ENCODE results near the gene SYNM.

SYNM gene

DNA sequence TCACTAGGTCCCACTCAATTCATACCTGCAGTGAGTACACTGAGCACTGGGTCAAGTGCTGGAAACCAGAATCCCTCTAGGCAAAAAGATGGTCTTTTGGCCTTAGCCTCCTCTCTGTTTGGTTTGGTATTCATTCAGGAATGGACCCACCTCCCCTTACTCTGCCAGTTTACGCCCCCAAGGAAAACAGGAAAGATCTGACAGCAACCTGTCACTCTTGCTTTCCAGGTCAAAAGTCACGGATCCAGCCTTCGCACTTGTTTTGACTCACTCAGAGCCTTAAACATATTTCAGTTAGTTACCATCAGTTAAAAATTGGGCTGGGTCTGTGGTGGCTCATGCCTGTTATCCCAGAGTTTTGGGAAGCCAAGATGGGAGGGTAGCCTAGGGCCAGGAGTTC lies 68.1 kb downstream of the SYNM start:
- no peak for DNase-seq

DNA sequence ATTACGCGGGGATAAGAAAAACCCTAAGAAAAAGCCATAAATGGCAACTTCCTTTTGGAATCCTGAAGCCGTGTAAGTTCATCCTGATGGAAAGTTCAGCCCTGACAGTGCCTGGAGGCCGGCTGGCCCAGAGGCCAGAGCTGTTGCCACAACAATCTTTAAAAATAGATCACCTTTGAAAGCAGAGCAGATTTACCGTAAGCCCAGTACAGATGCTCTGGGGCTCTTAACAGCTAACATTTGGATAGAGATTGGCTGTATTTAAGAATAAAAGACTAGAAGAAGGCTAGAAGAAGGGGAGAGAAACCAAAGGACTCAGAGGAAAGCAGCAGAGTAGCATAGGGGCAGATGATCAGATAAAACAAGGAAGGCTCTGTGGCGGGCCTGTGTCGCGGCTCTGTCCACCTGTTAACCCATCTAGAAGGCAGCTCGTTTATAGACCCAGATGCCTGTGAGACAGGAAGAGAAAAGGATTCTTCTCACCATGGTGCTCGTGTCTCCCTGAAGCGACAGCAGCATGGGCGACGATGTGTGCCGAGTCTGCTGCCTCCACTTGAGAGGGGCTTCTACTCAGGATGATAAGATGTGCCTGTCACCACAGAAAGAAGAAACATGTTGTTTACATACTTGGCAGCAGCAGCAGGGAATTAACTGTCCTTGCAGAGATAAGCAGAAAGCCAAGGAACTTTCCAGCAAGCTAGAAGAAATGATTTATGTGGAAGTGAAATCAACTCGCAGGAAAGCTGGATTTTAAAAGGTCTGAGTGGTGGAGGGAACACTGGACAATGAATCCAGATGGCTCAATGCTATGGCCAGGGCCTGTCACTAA lies 69.9 kb downstream of the SYNM start:
- DNase-seq = no peak

DNA sequence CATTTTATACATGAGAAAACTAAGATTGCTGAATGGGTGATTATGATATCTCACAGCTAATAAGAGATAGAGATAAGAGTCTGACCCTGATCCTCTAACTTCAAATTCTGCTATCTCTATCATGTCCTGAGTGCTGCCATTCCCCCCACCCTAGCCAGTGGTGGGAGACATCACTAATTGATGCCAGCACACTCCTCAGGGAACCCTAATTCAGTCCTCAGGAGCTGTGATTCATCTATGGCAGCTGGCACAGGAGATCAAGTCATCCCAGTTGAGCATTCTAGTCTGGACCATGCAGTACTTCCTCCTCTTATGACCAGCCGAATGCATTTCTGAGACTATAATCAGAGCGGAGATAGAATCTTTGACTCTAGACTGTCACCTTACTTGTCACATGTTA lies 71.9 kb downstream of the SYNM start:
- DNase-seq = no peak

DNA sequence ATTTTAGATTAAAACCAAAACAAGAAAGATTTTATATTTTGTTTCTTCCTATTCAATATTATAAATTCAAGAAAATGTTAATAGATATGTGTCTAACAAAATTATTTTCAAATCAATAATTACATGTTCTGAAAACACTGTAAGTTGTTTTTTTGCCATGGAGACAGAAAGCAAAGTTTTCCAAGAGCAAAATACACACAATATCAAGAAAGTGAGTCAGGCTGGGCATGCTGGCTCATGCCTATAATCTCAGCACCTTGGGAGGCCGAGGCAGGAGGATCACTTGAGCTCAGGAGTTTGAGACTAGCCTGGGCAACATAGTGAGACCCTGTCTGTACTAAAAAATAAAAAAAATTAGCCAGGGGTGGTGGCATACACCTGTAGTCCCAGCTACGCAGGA lies 72.8 kb downstream of the SYNM start:
- DNase-seq = no peak

DNA sequence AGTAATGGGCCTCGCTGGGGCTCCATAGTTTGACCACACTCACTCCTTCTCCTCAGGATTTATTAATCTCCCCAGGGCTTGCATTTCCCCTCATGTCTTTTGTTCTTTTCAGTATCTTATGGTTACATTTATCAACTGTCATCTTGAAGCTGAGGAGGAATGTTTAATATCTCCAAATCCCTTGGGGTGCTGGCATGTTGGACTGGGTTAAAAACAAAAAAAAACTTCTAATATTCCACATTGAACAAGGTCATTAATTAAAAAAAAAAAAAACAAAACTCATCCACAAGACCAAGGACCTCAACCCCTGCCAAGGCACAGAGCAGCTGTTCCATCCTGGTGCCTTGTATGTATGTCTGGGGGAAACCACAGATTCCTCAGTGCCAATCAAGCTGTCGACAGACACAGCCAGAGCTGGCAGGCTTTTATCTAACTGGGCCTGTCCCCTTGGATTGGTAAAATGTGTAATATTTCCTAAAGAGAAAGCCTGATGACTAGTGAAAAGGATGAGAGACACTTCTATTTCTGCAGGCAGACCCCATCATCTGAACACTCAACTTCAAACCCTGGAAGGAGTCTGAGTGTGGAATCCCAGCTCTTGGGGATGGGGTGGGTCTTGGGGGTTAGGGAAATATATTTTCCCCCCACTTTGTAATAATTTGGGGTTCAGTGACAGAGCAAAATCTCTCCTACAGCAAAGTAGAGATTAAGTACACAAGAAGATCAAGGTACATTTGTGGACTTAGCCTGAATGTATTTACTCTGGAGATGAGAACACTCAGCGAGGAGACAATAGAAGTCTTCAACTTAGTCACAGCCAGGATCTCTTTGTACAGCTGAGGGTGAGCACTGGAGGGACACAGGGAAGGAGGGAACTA lies 75.4 kb downstream of the SYNM start:
- DNase-seq = peak; percentile 78

DNA sequence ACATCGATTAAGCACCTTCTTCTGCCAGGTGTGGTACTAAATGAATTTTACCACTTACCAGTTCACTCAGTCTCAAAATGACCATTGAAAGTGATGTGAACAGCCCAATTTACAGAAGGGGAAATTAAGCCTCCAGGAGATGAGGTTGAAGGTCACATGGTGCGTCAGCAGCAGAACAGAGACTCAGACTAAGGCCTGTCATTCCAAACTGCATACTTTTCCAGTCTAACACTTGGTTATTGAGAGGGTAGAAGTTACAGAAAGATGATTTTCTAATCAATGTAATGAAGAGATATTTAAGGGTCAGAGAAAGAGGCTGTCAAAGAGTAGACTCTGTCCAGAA lies 76.1 kb downstream of the SYNM start:
- DNase-seq = no peak

DNA sequence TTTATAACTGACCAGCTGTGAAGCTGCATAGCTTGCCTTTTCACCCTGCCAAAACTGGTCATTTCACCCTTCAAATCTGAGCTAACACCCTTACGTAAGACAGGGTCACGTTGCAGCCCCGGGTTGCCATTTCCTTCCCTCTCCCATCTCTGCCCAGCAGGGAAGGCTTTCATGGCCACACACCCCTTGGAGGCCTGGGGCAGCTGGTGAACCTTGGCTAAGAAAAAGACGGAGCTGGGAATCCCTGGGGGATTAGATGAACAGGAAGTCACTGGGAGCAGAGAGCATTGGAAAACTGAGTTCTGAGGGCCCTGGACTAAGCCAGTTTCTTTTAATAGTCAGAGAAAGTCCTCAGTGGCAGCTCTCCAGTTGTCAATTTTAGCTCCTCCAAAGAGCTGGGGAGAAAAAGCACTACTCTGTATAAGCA lies 76.7 kb downstream of the SYNM start:
- no peak for DNase-seq

DNA sequence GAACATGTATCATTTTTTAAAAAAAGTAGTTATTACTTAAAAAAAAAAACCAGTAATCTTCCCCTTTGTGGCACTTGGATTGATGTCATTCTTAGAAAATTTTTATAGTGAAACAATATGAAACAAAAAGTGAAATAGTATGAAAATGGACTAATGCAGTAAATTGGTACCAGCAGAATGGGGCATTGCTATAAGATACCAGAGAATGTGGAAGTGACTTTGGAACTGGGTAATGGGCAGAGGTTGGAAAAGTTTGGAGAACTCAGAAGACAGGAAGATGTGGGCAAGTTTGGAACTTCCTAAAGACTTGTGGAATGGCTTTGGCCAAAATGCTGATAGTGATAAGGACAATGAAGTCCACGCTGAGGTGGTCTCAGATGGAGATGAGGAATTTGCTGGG lies 77.9 kb downstream of the SYNM start:
- no peak for DNase-seq

All from DMS53 (cell line).